HepG2 (cell line): Measurements from ENCODE around the gene TMEM185B. TPM values are rescaled to one million over a fixed set of nuclear protein-coding genes. Genes with fewer than 3 reads are reported as not detected.

Experiments
- EP300 ChIP-seq, 3 experiments: sonication (generic) in 1 of 3; formaldehyde crosslinking in 1 of 3; IDR thresholded peaks; 2 replicates each; pipeline versions ENCODE4 v1.5.1 to v1.6.1; 2011 to 2020; ENCODE audit warnings: low read depth in 2 of 3, low read length in 2 of 3, borderline replicate concordance in 1 of 3, improper control_type of control experiment in 1 of 3, mild to moderate bottlenecking in 1 of 3, missing genetic modification reagents in 1 of 3, moderate library complexity in 1 of 3
- ESRRA ChIP-seq: sonication (generic); formaldehyde crosslinking; IDR thresholded peaks from 2 replicates; pipeline ENCODE4 v1.5.1; 2020; ENCODE audit warnings: mild to moderate bottlenecking, low read depth, missing genetic modification reagents
- FOSL1 ChIP-seq: sonication (generic); formaldehyde crosslinking; IDR thresholded peaks from 2 replicates; pipeline ENCODE4 v1.9.0; 2021; ENCODE audit warnings: missing genetic modification reagents, borderline replicate concordance
- FOXJ3 ChIP-seq: sonication (generic); formaldehyde crosslinking; IDR thresholded peaks from 2 replicates; pipeline ENCODE4 v1.4.0; 2020; ENCODE audit warnings: missing genetic modification reagents, mild to moderate bottlenecking, borderline replicate concordance
- PHF5A ChIP-seq: IDR thresholded peaks from one replicate; pipeline ENCODE4 v1.6.1; 2018; ENCODE audit warnings: low read depth, missing genetic modification reagents; ENCODE audit not compliant: unreplicated experiment
- RFX5 ChIP-seq: IDR thresholded peaks from 2 replicates; pipeline ENCODE4 v1.6.1; 2011; ENCODE audit warnings: low read depth, low read length, improper control_type of control experiment
- SOX13 ChIP-seq, 3 experiments: fragments of 450-650 bp in 1 of 3; sonication (generic) in 1 of 3; formaldehyde crosslinking in 1 of 3; IDR thresholded peaks in 2 of 3; conservative IDR thresholded peaks in 1 of 3; 2 replicates each; pipeline versions ENCODE4 v1.5.0 to v1.6.1; 2016 to 2020; ENCODE audit warnings: antibody characterized with exemption in 1 of 3, mild to moderate bottlenecking in 1 of 3, missing compliant biosample characterization in 1 of 3, missing genetic modification reagents in 1 of 3, moderate library complexity in 1 of 3
- STAG1 ChIP-seq: sonication (generic); formaldehyde crosslinking; IDR thresholded peaks from 2 replicates; pipeline ENCODE4 v1.4.0; 2020; ENCODE audit warnings: missing genetic modification reagents
- TEAD2 ChIP-seq: sonication (generic); formaldehyde crosslinking; IDR thresholded peaks from 2 replicates; pipeline ENCODE4 v1.9.0; 2021; ENCODE audit warnings: missing genetic modification reagents
- TOE1 ChIP-seq: sonication (generic); formaldehyde crosslinking; IDR thresholded peaks from 2 replicates; pipeline ENCODE4 v1.4.0; 2020; ENCODE audit warnings: mild to moderate bottlenecking, missing genetic modification reagents
- ZBTB38 ChIP-seq: sonication (generic); formaldehyde crosslinking; IDR thresholded peaks from 2 replicates; pipeline ENCODE4 v1.5.1; 2020; ENCODE audit warnings: mild to moderate bottlenecking, missing genetic modification reagents
- ZFP36L2 ChIP-seq: sonication (generic); formaldehyde crosslinking; IDR thresholded peaks from 2 replicates; pipeline ENCODE4 v1.4.0; 2020; ENCODE audit warnings: missing genetic modification reagents
- ZMAT3 ChIP-seq: sonication (generic); formaldehyde crosslinking; conservative IDR thresholded peaks from 2 replicates; pipeline ENCODE4 v1.7.0; 2021; ENCODE audit warnings: missing genetic modification reagents
- ZNF136 ChIP-seq: sonication (generic); formaldehyde crosslinking; IDR thresholded peaks from 2 replicates; pipeline ENCODE4 v1.8.1; 2022; ENCODE audit warnings: low read depth, mild to moderate bottlenecking, moderate library complexity, missing genetic modification reagents
- ZNF235 ChIP-seq: sonication (generic); formaldehyde crosslinking; IDR thresholded peaks from 2 replicates; pipeline ENCODE4 v1.8.1; 2023; ENCODE audit warnings: mild to moderate bottlenecking, missing genetic modification reagents, borderline replicate concordance
- ZNF331 ChIP-seq: sonication (generic); formaldehyde crosslinking; IDR thresholded peaks from 2 replicates; pipeline ENCODE4 v1.4.0; 2020; ENCODE audit warnings: missing genetic modification reagents
- ZNF343 ChIP-seq: sonication (generic); formaldehyde crosslinking; IDR thresholded peaks from 2 replicates; pipeline ENCODE4 v1.4.0; 2020; ENCODE audit warnings: mild to moderate bottlenecking, missing genetic modification reagents
- ZNF768 ChIP-seq: sonication (generic); formaldehyde crosslinking; IDR thresholded peaks from 2 replicates; pipeline ENCODE4 v1.4.0; 2020; ENCODE audit warnings: missing genetic modification reagents
- ZNF883 ChIP-seq: sonication (generic); formaldehyde crosslinking; IDR thresholded peaks from 2 replicates; pipeline ENCODE4 v1.5.1; 2020; ENCODE audit warnings: mild to moderate bottlenecking, missing genetic modification reagents; ENCODE audit errors: not compliant biosample characterization
- polyA plus RNA-seq, 8 experiments: library from polyadenylated mRNA; depleted of rRNA in 3 of 8; stranded (reverse) in 7 of 8; unstranded in 1 of 8; fragments of >200 nt; fragmentation: Illumina TruSeq in 4 of 8; extraction: Trizol in 4 of 8; gene quantifications; 2 replicates each; pipeline versions ENCODE4 v1.2.1 to v1.2.3, GENCODE V29; 2011 to 2016; ENCODE audit warnings: low read depth in 4 of 8, missing spikeins in 1 of 8, mixed read lengths in 1 of 8; ENCODE audit not compliant: insufficient read depth in 1 of 8
- total RNA-seq, 5 experiments: library from RNA; depleted of rRNA; stranded (reverse); fragments of >200 nt; fragmentation: Illumina TruSeq; extraction: Trizol; gene quantifications; 2 replicates each; pipeline ENCODE4 v1.2.3, GENCODE V29; 2016; ENCODE audit warnings: low read depth in 1 of 5
- TF ChIP-seq, protein P1 (sequence below): sonication (generic); formaldehyde crosslinking; IDR thresholded peaks from 2 replicates; pipeline ENCODE4 v1.9.0; 2021; ENCODE audit warnings: mild to moderate bottlenecking, missing genetic modification reagents
- TF ChIP-seq, protein P2 (sequence below): sonication (generic); formaldehyde crosslinking; IDR thresholded peaks from 2 replicates; pipeline ENCODE4 v1.4.0; 2020; ENCODE audit warnings: low read depth, mild to moderate bottlenecking, missing genetic modification reagents

Gene TMEM185B
- total and polyA plus RNA-seq, 2 of the 13 experiments (the other 11 are each of a cell fraction or from before 2014, with no cell fraction given), result 5.6 to 7.0 TPM

DNA sequence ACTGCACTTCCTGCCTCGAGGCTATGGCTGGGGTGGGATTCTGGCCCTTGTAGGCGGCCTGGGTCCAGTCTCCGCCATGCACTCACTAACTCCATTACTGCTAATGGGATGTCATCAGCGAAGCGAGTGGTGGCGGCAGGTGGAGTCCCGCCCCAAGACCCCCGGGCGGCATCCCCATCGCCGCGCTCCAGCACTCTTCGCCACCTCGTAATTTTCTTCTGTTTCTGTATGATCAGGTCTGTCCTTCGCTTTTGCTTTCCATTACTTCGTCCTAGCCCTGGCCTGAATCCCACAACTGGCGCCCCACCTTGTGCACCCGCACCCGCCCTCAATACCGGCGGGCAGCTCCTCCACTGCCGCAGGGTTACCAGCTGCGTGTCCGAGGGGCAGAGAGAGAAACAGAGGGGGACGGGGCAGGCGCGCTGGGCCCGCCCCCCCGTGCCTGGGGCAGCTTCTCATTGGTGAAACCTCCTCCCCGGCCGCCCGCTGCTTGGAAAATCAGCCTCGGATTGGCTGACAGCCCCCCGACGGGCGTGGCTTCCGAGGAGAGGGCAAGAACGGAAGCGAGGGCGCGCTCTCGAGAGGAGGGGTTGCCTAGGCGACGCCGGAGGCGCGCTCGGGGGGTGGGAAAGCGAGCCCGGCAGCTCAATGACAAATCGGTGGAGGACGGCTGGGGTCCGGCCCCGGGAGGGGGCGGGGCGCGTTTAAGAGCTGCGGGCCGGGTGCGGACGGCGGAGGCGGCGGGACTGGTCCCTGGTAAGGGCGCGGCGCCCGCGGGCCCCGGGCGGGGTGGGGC is 29.2 kb upstream of the TMEM185B start, which contains the start of gene RALB (continued):
- TF ChIP-seq, protein P1, sequence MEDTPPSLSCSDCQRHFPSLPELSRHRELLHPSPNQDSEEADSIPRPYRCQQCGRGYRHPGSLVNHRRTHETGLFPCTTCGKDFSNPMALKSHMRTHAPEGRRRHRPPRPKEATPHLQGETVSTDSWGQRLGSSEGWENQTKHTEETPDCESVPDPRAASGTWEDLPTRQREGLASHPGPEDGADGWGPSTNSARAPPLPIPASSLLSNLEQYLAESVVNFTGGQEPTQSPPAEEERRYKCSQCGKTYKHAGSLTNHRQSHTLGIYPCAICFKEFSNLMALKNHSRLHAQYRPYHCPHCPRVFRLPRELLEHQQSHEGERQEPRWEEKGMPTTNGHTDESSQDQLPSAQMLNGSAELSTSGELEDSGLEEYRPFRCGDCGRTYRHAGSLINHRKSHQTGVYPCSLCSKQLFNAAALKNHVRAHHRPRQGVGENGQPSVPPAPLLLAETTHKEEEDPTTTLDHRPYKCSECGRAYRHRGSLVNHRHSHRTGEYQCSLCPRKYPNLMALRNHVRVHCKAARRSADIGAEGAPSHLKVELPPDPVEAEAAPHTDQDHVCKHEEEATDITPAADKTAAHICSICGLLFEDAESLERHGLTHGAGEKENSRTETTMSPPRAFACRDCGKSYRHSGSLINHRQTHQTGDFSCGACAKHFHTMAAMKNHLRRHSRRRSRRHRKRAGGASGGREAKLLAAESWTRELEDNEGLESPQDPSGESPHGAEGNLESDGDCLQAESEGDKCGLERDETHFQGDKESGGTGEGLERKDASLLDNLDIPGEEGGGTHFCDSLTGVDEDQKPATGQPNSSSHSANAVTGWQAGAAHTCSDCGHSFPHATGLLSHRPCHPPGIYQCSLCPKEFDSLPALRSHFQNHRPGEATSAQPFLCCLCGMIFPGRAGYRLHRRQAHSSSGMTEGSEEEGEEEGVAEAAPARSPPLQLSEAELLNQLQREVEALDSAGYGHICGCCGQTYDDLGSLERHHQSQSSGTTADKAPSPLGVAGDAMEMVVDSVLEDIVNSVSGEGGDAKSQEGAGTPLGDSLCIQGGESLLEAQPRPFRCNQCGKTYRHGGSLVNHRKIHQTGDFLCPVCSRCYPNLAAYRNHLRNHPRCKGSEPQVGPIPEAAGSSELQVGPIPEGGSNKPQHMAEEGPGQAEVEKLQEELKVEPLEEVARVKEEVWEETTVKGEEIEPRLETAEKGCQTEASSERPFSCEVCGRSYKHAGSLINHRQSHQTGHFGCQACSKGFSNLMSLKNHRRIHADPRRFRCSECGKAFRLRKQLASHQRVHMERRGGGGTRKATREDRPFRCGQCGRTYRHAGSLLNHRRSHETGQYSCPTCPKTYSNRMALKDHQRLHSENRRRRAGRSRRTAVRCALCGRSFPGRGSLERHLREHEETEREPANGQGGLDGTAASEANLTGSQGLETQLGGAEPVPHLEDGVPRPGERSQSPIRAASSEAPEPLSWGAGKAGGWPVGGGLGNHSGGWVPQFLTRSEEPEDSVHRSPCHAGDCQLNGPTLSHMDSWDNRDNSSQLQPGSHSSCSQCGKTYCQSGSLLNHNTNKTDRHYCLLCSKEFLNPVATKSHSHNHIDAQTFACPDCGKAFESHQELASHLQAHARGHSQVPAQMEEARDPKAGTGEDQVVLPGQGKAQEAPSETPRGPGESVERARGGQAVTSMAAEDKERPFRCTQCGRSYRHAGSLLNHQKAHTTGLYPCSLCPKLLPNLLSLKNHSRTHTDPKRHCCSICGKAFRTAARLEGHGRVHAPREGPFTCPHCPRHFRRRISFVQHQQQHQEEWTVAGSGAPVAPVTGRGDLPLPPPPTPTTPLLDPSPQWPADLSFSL (CRISPR knock-in tag), result no peak
- TF ChIP-seq, protein P2, sequence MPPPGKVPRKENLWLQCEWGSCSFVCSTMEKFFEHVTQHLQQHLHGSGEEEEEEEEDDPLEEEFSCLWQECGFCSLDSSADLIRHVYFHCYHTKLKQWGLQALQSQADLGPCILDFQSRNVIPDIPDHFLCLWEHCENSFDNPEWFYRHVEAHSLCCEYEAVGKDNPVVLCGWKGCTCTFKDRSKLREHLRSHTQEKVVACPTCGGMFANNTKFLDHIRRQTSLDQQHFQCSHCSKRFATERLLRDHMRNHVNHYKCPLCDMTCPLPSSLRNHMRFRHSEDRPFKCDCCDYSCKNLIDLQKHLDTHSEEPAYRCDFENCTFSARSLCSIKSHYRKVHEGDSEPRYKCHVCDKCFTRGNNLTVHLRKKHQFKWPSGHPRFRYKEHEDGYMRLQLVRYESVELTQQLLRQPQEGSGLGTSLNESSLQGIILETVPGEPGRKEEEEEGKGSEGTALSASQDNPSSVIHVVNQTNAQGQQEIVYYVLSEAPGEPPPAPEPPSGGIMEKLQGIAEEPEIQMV, result peak; percentile 48
- TF ChIP-seq EP300 (IDR thresholded peaks at IDR 0.05; ENCODE audit: low read depth in 2 of 2, low read length in 2 of 2) (no peak), EP300 (CRISPR knock-in tag; IDR thresholded peaks at IDR 0.05; ENCODE audit: borderline replicate concordance) (0 out of 2 replicates have a peak, but pooled peaks have one; percentile 29), SOX13 (IDR thresholded peaks at IDR 0.05) (no peak), SOX13 (CRISPR knock-in tag; conservative IDR thresholded peaks at IDR 0.05 in 1 of 2, IDR thresholded peaks at IDR 0.05 in 1 of 2) (peak in 1 of 2 experiments; percentile 41; a peak in 1 of 4 replicates), FOXJ3 (CRISPR knock-in tag) (no peak), RFX5 (peak; percentile 59; the same call in 1 of the 2 replicates), TOE1 (CRISPR knock-in tag) (no peak), FOSL1 (CRISPR knock-in tag) (no peak), ZNF136 (no peak), ZNF768 (CRISPR knock-in tag) (peak; percentile 61; the same call in 1 of the 2 replicates), ESRRA (CRISPR knock-in tag) (no peak), ZFP36L2 (CRISPR knock-in tag) (no peak), TEAD2 (CRISPR knock-in tag) (peak; percentile 36; the same call in 1 of the 2 replicates), ZMAT3 (peak; percentile 26; the same call in 1 of the 2 replicates), ZNF235 (CRISPR knock-in tag) (no peak), ZNF883 (CRISPR knock-in tag) (no peak), STAG1 (CRISPR knock-in tag) (no peak), ZNF331 (CRISPR knock-in tag) (no peak), ZNF343 (peak; percentile 16; the same call in 1 of the 2 replicates), PHF5A (CRISPR knock-in tag) (peak; percentile 30), ZBTB38 (no peak)
